Measurements from ENCODE around the gene ATXN7L1. TPM values are rescaled to one million over a fixed set of nuclear protein-coding genes. Genes with fewer than 3 reads are reported as not detected.

The ATXN7L1 gene
- total and polyA plus RNA-seq, 7 donors, result 1.2 to 6.0 (median 3.0) TPM

DNA sequence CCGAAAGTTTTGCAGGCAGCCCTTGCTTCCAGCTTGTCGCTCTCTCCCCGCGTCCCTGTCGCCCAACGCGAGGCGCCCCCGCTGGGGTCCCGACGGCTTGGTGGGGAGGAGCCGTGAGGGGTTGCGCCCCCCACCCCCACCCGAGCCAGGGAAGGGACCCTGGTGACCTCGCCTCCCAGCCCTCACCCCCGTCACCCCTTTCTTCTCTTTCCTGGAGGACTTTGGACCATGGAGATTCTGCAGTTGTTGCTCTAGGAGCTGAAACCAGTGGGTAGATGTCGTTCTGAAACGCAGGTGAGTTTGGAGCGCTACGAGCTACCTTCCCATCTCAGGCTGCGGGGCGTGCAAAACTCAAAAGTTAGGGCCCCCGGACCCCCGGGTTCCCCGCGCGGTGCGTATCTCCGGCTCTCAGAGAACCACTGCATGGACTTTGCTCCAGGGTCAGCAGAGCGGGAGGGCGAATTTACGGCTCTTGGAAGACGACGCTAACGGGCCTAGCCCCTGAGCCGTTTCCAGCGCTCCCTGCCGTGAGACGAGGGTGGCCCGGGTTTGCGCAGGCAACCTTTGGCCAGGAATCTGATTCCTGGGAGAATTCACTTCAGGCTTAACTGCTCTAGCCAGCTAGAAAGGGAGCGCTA, 684 bp upstream of the ATXN7L1 start:
- H3K27ac ChIP-seq, result no peak overlapping the region
- ATAC-seq (peak; percentile 28 to 63 (median 34)), DNase-seq (peak; percentile 39 to 65)

DNA sequence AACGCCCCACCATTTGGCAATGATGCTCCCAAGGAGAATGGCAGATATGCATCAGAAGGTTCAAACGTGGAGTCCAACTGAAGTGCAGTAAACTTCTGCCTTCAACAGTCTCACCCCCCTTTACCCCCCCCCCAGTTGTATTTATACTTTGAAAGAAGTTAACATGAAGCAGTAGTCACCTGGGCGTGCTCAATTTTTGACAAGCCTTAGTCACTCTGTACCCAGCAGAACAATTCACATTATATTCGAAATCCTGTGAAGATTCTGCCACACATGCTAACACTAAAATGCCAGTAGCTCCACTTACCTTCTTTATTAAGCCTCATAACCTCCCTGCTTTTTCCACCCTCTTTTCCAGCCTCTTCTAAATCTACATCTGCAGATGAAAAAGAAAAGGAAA, 894 bp downstream of the ATXN7L1 start:
- H3K36me3 ChIP-seq (ENCODE audit: insufficient read depth in 1 of 2, low read depth in 1 of 2), result peaks cover 2 to 6% of the 10 kb centered on the region in 2 donors

More for the DNA sequence above, 684 bp upstream of the ATXN7L1 start:
- WGBS, 3 donors, result 0 to 1% (median 1%) methylated on average over 33 to 42 of the region's 42 CpGs
- H3K36me3 ChIP-seq (ENCODE audit: insufficient read depth in 1 of 2, low read depth in 1 of 2), result peaks cover 2 to 6% of the 10 kb centered on the region in 2 donors
- no peaks in the 10 kb centered on the region for H3K9me3 ChIP-seq
- TF ChIP-seq, protein P1, sequence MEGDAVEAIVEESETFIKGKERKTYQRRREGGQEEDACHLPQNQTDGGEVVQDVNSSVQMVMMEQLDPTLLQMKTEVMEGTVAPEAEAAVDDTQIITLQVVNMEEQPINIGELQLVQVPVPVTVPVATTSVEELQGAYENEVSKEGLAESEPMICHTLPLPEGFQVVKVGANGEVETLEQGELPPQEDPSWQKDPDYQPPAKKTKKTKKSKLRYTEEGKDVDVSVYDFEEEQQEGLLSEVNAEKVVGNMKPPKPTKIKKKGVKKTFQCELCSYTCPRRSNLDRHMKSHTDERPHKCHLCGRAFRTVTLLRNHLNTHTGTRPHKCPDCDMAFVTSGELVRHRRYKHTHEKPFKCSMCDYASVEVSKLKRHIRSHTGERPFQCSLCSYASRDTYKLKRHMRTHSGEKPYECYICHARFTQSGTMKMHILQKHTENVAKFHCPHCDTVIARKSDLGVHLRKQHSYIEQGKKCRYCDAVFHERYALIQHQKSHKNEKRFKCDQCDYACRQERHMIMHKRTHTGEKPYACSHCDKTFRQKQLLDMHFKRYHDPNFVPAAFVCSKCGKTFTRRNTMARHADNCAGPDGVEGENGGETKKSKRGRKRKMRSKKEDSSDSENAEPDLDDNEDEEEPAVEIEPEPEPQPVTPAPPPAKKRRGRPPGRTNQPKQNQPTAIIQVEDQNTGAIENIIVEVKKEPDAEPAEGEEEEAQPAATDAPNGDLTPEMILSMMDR (IDR thresholded peaks at IDR 0.05), result no peak
- intact Hi-C loops (cut with DNase I), result loop anchor here (5.0 to 10.0 kb wide), 4 partner anchors 100 to 258 kb away; no protein-coding TSS in a partner anchor
- H3K27me3 ChIP-seq (ENCODE audit: insufficient read depth in 3 of 3, low read length in 2 of 3), result no peaks in the 10 kb centered on the region
- H3K4me1 ChIP-seq, result no peaks in the 10 kb centered on the region
- H3K4me3 ChIP-seq, result peak overlapping the region; percentile 81

DNA sequence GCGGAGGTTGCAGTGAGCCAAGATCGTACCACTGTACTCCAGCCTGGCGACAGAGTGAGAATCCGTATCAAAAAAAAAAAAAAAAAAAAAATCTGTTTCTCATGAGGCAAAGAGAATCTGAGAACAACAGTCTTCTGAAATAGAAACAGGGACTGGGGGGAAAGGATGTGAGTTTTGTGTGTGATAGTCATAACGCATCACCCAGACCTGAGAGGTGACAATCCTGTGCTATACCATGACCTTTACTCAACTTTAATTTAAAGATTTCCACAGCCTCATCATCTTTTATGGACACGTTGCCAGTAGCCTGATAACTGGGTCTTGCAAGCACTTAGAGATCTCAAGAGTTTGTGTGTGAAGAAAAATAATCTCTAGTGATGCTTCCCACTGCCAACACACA, 2.3 kb downstream of the ATXN7L1 start:
- ATAC-seq (no peak), DNase-seq (no peak)
- H3K4me1 ChIP-seq, result no peaks in the 10 kb centered on the region
- TF ChIP-seq, protein P1 (IDR thresholded peaks at IDR 0.05), result no peak
- H3K36me3 ChIP-seq (ENCODE audit: insufficient read depth in 1 of 2, low read depth in 1 of 2), result peaks cover 2 to 6% of the 10 kb centered on the region in 2 donors
- no peak overlapping the region for H3K4me3 ChIP-seq
- H3K9me3 ChIP-seq, result no peaks in the 10 kb centered on the region
- H3K27me3 ChIP-seq (ENCODE audit: insufficient read depth in 3 of 3, low read length in 2 of 3), result no peaks in the 10 kb centered on the region
- H3K27ac ChIP-seq, result no peak overlapping the region
- intact Hi-C loops (cut with DNase I), result loop anchor here in 1 of 2 donors (10.0 kb wide), 1 partner anchor 261 kb away; no protein-coding TSS in a partner anchor
- 95 to 98% (median 97%) methylated on average over 6 of the region's 6 CpGs for WGBS, 3 donors

More for the DNA sequence above, 894 bp downstream of the ATXN7L1 start:
- 43 to 69% (median 51%) methylated on average over 4 of the region's 4 CpGs for WGBS, 3 donors
- peak overlapping the region; percentile 84 for H3K4me3 ChIP-seq
- H3K27me3 ChIP-seq (ENCODE audit: insufficient read depth in 3 of 3, low read length in 2 of 3), result no peaks in the 10 kb centered on the region
- H3K4me1 ChIP-seq, result no peaks in the 10 kb centered on the region
- TF ChIP-seq, protein P1 (IDR thresholded peaks at IDR 0.05), result no peak
- ATAC-seq (no peak), DNase-seq (no peak)
- intact Hi-C loops (cut with DNase I), result loop anchor here (5.0 to 10.0 kb wide), 4 partner anchors 98 to 259 kb away; no protein-coding TSS in a partner anchor
- H3K9me3 ChIP-seq, result no peaks in the 10 kb centered on the region
- H3K27ac ChIP-seq, result peak overlapping the region; percentile 84

DNA sequence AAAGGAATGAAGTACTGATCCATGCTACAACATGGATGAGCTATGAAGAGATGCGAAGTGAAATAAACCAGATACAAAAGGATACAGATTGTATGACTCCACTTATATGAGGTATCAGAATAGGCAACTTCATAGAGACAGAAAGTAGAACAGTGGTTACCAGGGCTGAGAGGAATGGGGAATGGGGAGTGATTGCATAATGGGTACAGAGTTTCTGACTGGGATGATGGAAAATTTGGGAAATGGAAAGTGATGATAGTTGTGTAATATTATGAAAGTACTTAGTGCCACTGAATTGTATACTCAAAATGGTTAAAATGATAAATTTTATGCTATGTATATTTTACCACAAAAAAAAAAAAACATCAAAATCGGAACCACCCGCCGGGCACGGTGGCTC, 3.9 kb downstream of the ATXN7L1 start:
- TF ChIP-seq, protein P1 (IDR thresholded peaks at IDR 0.05), result no peak
- Histone ChIP-seq H3K9me3 (no peaks in the 10 kb centered on the region), H3K4me1 (no peaks in the 10 kb centered on the region), H3K27me3 (ENCODE audit: insufficient read depth in 3 of 3, low read length in 2 of 3) (no peaks in the 10 kb centered on the region), H3K27ac (no peak overlapping the region), H3K36me3 (ENCODE audit: insufficient read depth in 1 of 2, low read depth in 1 of 2) (peaks cover 2 to 6% of the 10 kb centered on the region in 2 donors), H3K4me3 (no peak overlapping the region)
- intact Hi-C loops (cut with DNase I), result loop anchor here in 1 of 2 donors (10.0 kb wide), 1 partner anchor 262 kb away; no protein-coding TSS in a partner anchor
- DNase-seq, result no peak
- ATAC-seq, result no peak
- 94 to 99% (median 95%) methylated on average over 5 of the region's 5 CpGs for WGBS, 3 donors

Data from psoas muscle (tissue), 8 donors.